Measurements from ENCODE around the gene ST7. TPM values are rescaled to one million over a fixed set of nuclear protein-coding genes. Genes with fewer than 3 reads are reported as not detected.

Gene ST7
- total RNA-seq, 1 donor from 2014 or later, result 17.4 TPM

DNA sequence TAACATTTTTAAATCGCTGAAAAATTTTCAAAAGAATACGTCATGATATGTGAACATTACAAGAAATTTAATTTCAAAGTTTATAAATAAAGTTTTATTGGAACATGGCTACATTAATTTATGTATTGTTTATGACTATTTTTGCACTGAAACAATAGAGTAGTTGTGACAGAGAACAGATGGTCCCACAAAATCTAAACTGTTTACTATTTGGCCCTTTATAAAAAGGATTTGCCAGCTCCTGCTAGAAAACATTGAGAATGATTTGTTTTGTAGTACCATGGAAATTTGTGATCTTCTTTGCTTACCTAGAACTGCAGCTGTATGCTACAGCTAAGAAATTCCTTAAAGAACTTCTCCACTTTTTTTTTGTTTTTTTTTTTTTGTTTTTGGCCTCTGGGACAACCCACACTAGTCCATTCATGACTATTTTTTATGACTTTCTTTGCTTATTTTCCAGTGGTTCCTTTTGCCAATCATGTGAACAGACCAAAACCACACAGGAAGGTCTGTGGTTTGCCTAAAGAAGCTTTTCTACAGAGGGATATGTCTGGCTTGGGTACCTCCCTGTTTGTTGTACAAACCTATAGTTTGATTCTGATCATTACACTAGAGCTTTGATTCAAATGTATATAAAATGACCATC lies 55.7 kb downstream of the ST7 start:
- DNase-seq (ENCODE audit: low read depth), result peak; percentile 51

DNA sequence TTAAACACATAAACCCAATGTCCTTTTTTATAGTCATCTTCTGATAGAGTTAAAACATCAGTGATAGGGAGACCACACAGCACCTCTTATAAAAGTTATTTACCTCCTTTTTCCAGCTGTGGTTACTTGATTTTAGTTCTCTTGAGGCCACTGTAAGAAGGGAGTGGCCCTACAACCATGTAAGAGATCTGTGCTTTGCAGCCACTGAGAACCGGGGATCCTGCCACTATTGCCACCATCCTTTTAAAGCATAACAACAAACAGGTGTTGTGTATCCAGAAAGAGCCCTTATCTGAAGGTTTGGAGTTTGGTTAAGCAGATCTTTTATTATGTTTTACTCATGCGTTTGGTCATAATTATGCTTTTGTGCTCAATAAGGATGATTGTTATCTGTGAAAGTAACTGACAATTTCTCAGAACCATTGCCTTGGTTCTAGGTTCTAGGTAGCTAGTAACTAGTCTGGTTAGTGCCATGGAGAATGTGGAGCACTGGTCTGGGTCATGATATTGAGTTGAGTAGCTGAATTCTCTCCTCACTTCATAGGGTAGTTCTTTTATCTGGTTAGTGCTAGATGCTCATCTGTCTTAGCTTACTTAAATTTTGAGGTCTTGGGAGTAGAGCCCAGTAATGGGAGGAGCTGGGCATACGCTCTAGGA lies 56.5 kb downstream of the ST7 start:
- DNase-seq (ENCODE audit: low read depth), result no peak

- peak; percentile 29 for DNase-seq (ENCODE audit: low read depth)
Measured at GRCh38 chr7:117010375-117011133, 57.3 kb downstream of the ST7 start.

DNA sequence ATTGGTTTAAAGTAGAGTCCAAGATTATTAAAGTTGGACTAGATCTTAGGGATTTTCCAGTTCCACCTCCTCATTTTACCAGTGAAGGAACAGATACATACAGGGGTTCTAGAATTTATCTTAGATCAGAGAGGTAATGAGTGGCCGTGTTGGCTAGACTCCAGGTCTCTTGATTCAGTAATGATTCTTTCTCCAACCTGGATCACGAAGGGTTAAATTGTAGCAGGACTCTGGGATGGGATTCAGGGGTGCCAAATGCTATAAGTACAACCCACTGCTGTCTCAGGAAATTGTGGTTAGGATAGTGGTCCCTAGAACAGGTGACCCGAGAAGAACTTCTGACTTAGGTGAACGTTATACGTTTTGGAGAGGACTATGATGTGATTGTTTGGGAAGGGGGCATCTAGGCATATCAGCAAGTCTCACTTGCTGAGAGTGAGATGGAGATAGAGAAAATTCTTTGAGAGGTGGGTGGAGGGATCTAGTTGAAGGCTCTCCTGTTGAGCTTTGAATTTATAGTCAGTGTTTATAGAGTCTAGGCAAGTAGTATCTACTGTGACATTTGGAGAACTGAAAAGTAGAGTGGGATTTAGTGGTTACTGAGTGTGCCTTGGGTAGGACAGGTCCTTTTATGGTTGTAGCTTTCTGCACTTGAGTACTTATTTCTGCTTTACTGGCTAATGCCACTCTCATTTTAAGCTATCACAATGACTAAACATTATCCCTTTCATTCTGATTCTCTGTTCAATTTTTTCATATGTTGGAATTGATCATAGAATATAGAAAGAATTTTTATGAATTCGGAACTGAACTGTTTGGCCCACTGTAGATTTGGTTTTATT lies 58.3 kb downstream of the ST7 start:
- no peak for DNase-seq (ENCODE audit: low read depth)

DNA sequence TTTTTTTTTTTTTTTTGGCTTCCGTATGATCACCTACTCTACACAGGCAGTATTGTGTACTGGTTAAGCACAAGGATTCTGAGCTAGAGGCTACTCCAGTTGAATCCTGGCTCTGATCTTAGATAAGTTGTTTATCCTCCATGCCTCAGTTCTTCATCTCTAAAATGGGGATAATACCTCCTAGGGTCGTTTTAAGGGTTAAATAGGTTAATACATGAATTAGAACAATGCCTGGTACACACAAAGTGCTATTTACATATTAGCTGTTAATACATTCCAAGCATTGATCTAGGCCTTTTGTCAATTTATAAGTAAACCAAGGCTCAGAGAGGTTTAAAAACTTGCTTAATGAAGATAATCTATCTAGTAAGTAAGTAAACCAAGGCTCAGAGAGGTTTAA lies 59.0 kb downstream of the ST7 start:
- DNase-seq (ENCODE audit: low read depth), result no peak

DNA sequence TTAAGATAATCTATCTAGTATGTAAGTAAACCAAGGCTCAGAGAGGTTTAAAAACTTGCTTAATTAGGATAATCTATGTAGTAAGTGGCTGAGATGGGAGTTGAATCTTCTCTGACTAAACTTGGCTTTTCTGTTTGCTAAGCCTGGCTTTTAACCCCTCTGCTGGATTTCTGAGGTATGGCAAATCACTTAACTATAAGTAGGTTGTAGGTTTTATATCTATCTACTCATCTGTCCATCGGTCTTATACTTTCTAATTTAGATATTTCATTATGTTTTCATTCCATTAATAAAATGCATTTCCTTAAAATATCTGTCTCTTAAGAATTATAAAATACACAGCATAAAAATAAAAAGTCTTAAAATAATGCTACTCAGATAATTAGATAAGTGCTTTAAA lies 59.4 kb downstream of the ST7 start:
- peak; percentile 19 for DNase-seq (ENCODE audit: low read depth)

GRCh38 chr7:117014099-117014656 lies 60.9 kb downstream of the ST7 start:
- no peak for DNase-seq (ENCODE audit: low read depth)

DNA sequence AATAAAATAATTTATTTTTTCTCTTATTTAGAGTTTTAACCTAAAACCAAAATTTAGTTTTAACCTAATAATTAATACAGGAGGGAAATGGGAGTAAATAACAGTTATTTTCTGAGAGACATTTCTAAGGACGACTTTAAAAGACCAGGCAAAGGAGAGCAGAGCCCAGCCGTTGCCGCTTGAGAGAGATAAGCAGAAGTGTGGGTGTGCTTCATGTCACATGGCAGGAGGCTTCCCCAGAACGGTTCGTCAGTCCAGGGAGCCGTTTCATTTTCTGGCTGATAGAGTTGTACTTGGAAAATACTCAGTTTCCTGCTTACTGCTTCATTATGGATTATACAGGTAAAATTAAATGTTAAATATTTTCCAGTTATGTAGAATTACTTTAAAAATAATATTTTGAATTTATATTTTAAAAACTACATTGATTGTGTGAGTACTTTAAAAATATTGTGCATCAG lies 61.4 kb downstream of the ST7 start:
- DNase-seq (ENCODE audit: low read depth), result peak; percentile 24

DNA sequence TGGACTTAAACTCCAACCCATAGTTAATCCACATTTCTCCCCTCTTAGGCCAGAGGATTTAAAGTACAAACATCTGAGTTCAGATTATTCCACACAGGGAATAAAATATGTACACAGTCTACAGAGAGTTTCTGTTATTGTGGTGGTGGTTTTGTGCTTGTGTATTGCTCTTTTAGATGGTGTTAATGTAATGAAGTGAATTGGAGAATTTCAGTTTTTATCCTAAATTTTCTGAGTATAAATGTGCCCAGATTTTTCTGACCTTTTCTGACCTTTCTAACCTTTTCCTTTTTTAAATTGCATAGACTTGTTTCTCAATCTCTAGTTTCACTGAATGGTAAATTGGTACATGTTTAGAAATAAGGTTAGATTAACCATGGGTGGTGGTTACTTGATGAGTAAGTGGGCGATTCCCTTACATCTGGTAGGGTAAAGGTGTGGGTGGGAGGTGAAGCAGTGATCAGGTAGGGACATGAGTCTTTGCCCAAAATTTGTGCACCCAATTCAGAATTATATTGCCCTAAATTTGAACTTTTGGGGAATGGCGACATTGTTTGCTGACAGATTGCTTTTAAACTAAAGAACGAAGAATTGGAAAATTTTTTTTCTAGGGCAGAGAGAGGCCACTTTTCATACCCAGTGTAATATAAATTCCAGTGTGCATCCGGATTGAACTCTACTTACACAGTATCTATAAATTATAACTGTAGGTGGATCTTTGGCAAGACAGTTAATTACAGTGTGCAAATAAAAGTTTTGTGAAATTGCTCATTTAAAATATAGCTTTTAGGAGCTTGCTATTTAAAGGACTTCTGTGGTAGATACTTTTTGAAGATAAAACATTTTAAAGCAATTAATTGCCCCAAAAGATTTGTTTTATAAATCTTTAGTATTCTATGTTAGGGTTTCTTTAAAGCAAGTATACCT lies 62.2 kb downstream of the ST7 start:
- no peak for DNase-seq (ENCODE audit: low read depth)

DNA sequence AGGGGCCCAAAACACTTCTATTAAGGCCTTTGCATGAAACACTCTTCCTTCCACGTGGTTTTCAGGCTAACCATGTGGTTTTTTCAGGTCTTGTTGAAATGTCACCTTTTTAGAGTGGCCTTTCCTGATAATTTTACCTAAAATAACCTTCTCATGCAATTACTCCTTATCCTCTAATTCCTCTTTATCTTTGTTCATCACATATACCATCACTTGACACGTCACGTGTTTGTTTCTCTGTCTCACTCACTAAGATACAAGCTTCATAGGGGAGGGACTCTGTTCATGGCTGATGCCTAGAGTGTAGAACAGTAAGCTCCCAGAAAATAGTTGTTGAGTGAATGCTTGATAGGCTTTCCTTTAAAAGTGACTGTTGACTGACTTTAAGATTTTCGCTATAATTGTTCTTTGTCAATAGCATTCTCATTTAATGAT lies 63.7 kb downstream of the ST7 start:
- DNase-seq (ENCODE audit: low read depth), result no peak

- DNase-seq (ENCODE audit: low read depth), result no peak
Measured at GRCh38 chr7:117017702-117018266, 64.5 kb downstream of the ST7 start.

- DNase-seq (ENCODE audit: low read depth), result no peak
Measured at GRCh38 chr7:117018713-117019112, 65.4 kb downstream of the ST7 start.

DNA sequence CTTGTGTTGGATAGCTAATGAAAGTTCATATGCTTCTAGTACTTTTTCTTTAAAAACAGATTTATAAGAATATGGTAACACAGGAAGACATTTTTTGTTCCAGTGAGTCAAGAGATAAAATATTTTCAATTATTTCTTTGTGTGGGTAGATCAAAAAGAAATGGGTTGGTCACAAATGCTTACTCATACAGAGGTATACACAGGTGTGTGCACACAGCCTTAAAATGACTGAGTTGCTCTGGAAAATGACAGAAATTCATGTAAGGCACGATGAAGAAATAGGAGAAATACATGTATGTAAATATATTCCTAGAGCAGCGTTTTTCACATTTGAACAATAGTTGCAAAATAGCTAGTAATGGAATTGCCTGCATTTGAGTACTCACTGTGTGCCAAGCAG lies 66.0 kb downstream of the ST7 start:
- no peak for DNase-seq (ENCODE audit: low read depth)

- peak; percentile 67 for DNase-seq (ENCODE audit: low read depth)
Measured at GRCh38 chr7:117019786-117020590, 66.7 kb downstream of the ST7 start.

DNA sequence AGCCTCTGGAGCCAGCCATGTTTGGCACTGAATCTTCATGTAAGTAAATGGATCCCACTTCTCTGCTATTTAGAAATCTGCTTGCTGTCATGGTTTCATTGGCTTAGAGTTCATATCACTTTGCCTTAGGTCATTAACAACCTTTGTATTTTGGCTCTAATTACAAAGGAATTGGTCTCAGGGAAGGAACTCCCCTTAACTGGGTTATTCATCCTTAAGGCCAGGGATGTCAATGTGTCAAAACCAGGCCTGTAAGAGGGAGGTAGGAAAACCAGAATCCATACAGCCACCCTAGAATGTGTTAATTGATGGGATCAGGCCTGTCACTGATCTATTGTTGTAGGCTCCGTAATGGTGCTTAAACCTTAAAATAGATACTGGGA lies 67.3 kb downstream of the ST7 start:
- no peak for DNase-seq (ENCODE audit: low read depth)

GRCh38 chr7:117021366-117021765 lies 68.1 kb downstream of the ST7 start:
- DNase-seq (ENCODE audit: low read depth), result no peak

DNA sequence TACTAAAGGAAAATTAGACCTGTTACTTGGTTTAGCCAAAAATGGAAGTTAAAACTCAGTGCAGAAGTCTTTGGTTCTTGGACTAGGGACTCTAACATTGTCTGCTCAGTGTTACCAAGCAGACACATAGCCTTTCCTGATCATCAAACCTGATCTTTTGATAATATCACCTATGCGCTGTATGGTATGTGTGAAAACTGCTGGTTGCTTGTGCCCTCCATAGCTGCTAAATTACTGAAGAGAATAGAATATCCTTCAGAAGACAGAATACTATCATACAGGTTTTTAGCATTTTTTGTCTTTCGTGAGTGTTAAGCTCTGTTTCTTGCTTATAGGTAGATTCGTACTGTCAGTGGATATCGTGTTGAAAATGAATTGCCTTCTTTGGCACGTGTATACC lies 68.7 kb downstream of the ST7 start:
- DNase-seq (ENCODE audit: low read depth), result no peak

DNA sequence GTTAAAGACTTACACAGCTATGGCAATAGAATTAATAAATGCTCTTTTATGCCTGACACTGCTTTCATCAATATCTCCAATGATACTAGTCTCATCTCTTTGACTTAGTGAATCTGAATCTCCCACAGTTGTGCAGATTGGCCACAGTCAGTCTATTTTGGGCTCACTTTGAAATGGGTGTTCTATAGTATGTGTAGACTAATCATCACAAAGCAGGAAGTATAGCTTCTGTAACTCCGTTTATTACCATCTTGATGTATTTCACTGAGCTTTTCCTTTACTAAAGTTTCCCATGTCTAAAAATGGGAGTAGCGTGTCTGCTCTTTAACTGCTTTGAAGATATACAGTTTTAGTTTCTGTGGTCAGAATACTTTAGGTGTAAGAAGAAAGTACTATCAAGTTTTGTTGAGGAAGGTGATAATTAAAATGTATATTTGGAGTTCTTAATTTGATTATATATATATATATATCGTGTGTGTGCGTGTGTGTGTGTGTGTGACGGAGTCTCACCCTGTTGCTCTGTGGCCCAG lies 70.1 kb downstream of the ST7 start:
- DNase-seq (ENCODE audit: low read depth), result no peak

GRCh38 chr7:117024811-117025210 lies 71.5 kb downstream of the ST7 start:
- no peak for DNase-seq (ENCODE audit: low read depth)
